HepG2 (cell line): ENCODE data around the gene AASS. TPM values are rescaled to one million over a fixed set of nuclear protein-coding genes. Genes with fewer than 3 reads are reported as not detected.

Experiments
- ATAC-seq: fragments of 200-7000 bp; cut with Tn5 transposase; 3 replicates; pipeline ENCODE4 v1.9.1; 2020; ENCODE audit warnings: mild to moderate bottlenecking, moderate library complexity
- BruUV-seq: library from RNA; stranded (reverse); fragments of 400-500 nt; replicated peaks from 2 replicates; lab custom pipeline; 2021; lab: Mats Ljungman, UMichigan
- CTCF ChIA-PET: fragments of 300-600 bp; formaldehyde crosslinking; extraction: SDS; loops from one replicate; lab custom pipeline; 2021; ENCODE audit warnings: low total read pairs, inconsistent platforms, low intra/inter-chr PET ratio; lab: Yijun Ruan, JAX
- POLR2A ChIA-PET: fragments of 350-600 bp; sonication (Branson Sonifier 250); formaldehyde crosslinking; loops from one replicate; lab custom pipeline; 2020; ENCODE audit warnings: antibody characterized with exemption, inconsistent platforms; lab: Yijun Ruan, JAX
- DNase-seq: peaks from one replicate; pipeline ENCODE4 v3.0.0-alpha.2; 2015; ENCODE audit warnings: low spot score
- FAIRE-seq: peaks from 3 replicates; lab custom pipeline; 2011; peaks lifted over from hg19 to GRCh38; lab: Jason Lieb, UNC
- H2AFZ ChIP-seq: one replicate; pipeline ENCODE4 v1.6.1; 2011; ENCODE audit warnings: low read length, inconsistent platforms
- H3K27ac ChIP-seq: fragments of 300-600 bp; 3 replicates; pipeline ENCODE4 v1.8.0; 2011; ENCODE audit warnings: mixed run types, mild to moderate bottlenecking, mixed read lengths, low read length, inconsistent platforms; ENCODE audit not compliant: insufficient read depth; ENCODE audit errors: extremely low read length
- H3K27me3 ChIP-seq, 2 experiments: fragments of 200-600 bp in 1 of 2; 2 replicates in 1 of 2; 3 replicates in 1 of 2; pipeline versions ENCODE4 v1.6.0 to v1.8.0; 2011; ENCODE audit warnings: low read length in 2 of 2, mild to moderate bottlenecking in 2 of 2, moderate library complexity in 2 of 2, inconsistent platforms in 1 of 2; ENCODE audit not compliant: insufficient read depth in 2 of 2, control insufficient read depth in 1 of 2
- H3K36me3 ChIP-seq, 2 experiments: fragments of 200-600 bp in 1 of 2; replicated peaks in 1 of 2; 2 replicates in 1 of 2; 3 replicates in 1 of 2; pipeline versions ENCODE4 v1.5.1 to v1.8.0; 2011; ENCODE audit warnings: low read length in 2 of 2, inconsistent platforms in 1 of 2; ENCODE audit not compliant: insufficient read depth in 2 of 2, control insufficient read depth in 1 of 2
- H3K4me1 ChIP-seq: 2 replicates; pipeline ENCODE4 v1.5.1; 2012; ENCODE audit warnings: low read length, inconsistent platforms; ENCODE audit not compliant: insufficient read depth
- H3K4me2 ChIP-seq: 2 replicates; pipeline ENCODE4 v1.6.0; 2011; ENCODE audit warnings: low read depth, low read length, inconsistent platforms
- H3K4me3 ChIP-seq, 3 experiments: fragments of 200-600 bp in 1 of 3; sonication (generic), shearing (Covaris generic) in 1 of 3; replicated peaks in 1 of 3; 2 replicates each; pipeline ENCODE4 v1.5.1; 2011 to 2016; ENCODE audit warnings: low read length in 3 of 3, inconsistent platforms in 2 of 3, low read depth in 2 of 3, mild to moderate bottlenecking in 2 of 3, control low read depth in 1 of 3, mixed read lengths in 1 of 3; ENCODE audit not compliant: insufficient read depth in 1 of 3
- H3K79me2 ChIP-seq: one replicate; pipeline ENCODE4 v1.6.1; 2011; ENCODE audit warnings: low read length, inconsistent platforms; ENCODE audit not compliant: insufficient read depth
- H3K9ac ChIP-seq: 2 replicates; pipeline ENCODE4 v1.6.0; 2011; ENCODE audit warnings: mild to moderate bottlenecking, low read depth, low read length, inconsistent platforms; ENCODE audit not compliant: insufficient read depth
- H3K9me3 ChIP-seq: 2 replicates; pipeline ENCODE4 v1.5.1; 2012; ENCODE audit warnings: mild to moderate bottlenecking, low read length
- H4K20me1 ChIP-seq: 2 replicates; pipeline ENCODE4 v1.6.0; 2011; ENCODE audit warnings: inconsistent platforms, mild to moderate bottlenecking, low read length, moderate library complexity; ENCODE audit not compliant: insufficient read depth
- DR1 ChIP-seq: sonication (generic); formaldehyde crosslinking; IDR thresholded peaks from 2 replicates; pipeline ENCODE4 v1.8.0; 2021; ENCODE audit warnings: mild to moderate bottlenecking, missing genetic modification reagents, inconsistent platforms
- FIP1L1 ChIP-seq: fragments of 200-400 bp; formaldehyde crosslinking; IDR thresholded peaks from 2 replicates; pipeline ENCODE4 v1.6.1; 2018; ENCODE audit warnings: low read depth, mild to moderate bottlenecking, low read length, moderate library complexity, borderline replicate concordance; ENCODE audit not compliant: insufficient read depth
- FOXA1 ChIP-seq, 2 experiments: fragments of 450-650 bp in 1 of 2; sonication (generic) in 1 of 2; formaldehyde crosslinking in 1 of 2; IDR thresholded peaks; 2 replicates each; pipeline versions ENCODE4 v1.4.0 to v1.6.1; 2016 to 2020; ENCODE audit warnings: missing genetic modification reagents in 1 of 2
- HMG20B ChIP-seq: conservative IDR thresholded peaks from 2 replicates; pipeline ENCODE4 v1.6.1; 2016; ENCODE audit warnings: missing genetic modification reagents, missing compliant biosample characterization
- JARID2 ChIP-seq: sonication (generic); formaldehyde crosslinking; IDR thresholded peaks from 2 replicates; pipeline ENCODE4 v1.8.1; 2023; ENCODE audit warnings: missing genetic modification reagents, inconsistent platforms; ENCODE audit not compliant: insufficient replicate concordance
- MAF1 ChIP-seq: sonication (generic); formaldehyde crosslinking; IDR thresholded peaks from 2 replicates; pipeline ENCODE4 v1.5.0; 2020; ENCODE audit warnings: missing genetic modification reagents, borderline replicate concordance
- NCOA5 ChIP-seq: sonication (generic); formaldehyde crosslinking; IDR thresholded peaks from 2 replicates; pipeline ENCODE4 v1.4.0; 2020; ENCODE audit warnings: missing genetic modification reagents
- PRMT3 ChIP-seq: sonication (generic); formaldehyde crosslinking; IDR thresholded peaks from 2 replicates; pipeline ENCODE4 v1.8.1; 2022; ENCODE audit warnings: low read depth, mild to moderate bottlenecking, moderate library complexity, missing genetic modification reagents, borderline replicate concordance
- ZNF235 ChIP-seq: sonication (generic); formaldehyde crosslinking; IDR thresholded peaks from 2 replicates; pipeline ENCODE4 v1.8.1; 2023; ENCODE audit warnings: mild to moderate bottlenecking, missing genetic modification reagents, borderline replicate concordance
- ZNF34 ChIP-seq: sonication (generic); formaldehyde crosslinking; IDR thresholded peaks from 2 replicates; pipeline ENCODE4 v1.4.0; 2020; ENCODE audit warnings: mild to moderate bottlenecking, missing genetic modification reagents, borderline replicate concordance
- ZNF879 ChIP-seq: sonication (generic); formaldehyde crosslinking; IDR thresholded peaks from 2 replicates; pipeline ENCODE4 v1.8.1; 2023; ENCODE audit warnings: missing genetic modification reagents
- WGBS: methylation state at CpG from one replicate; pipeline ENCODE4 v1.1.6; 2017; ENCODE audit warnings: low lambda C conversion rate; 5-methylcytosine and 5-hydroxymethylcytosine counted together
- in situ Hi-C: cut with HindIII; loops from 2 replicates; pipeline ENCODE4 v1.10.0; 2017; ENCODE audit warnings: low pct_unique_long_range_greater_than_20kb; ENCODE audit not compliant: extremely low pct_ligation_motif_present
- intact Hi-C: fragments of 100-400 bp; cut with micrococcal nuclease; formaldehyde crosslinking; loops from one replicate; pipeline ENCODE4 v1.10.0; 2022; ENCODE audit not compliant: unreplicated experiment
- polyA plus RNA-seq, 8 experiments: library from polyadenylated mRNA; depleted of rRNA in 3 of 8; stranded (reverse) in 7 of 8; unstranded in 1 of 8; fragments of >200 nt; fragmentation: Illumina TruSeq in 4 of 8; extraction: Trizol in 4 of 8; gene quantifications; 2 replicates each; pipeline versions ENCODE4 v1.2.1 to v1.2.3, GENCODE V29; 2011 to 2016; ENCODE audit warnings: low read depth in 4 of 8, missing spikeins in 1 of 8, mixed read lengths in 1 of 8; ENCODE audit not compliant: insufficient read depth in 1 of 8
- total RNA-seq, 5 experiments: library from RNA; depleted of rRNA; stranded (reverse); fragments of >200 nt; fragmentation: Illumina TruSeq; extraction: Trizol; gene quantifications; 2 replicates each; pipeline ENCODE4 v1.2.3, GENCODE V29; 2016; ENCODE audit warnings: low read depth in 1 of 5

AASS gene
- total and polyA plus RNA-seq, 2 of the 13 experiments (the other 11 are each of a cell fraction or from before 2014, with no cell fraction given): 11.6 to 43.9 TPM

DNA sequence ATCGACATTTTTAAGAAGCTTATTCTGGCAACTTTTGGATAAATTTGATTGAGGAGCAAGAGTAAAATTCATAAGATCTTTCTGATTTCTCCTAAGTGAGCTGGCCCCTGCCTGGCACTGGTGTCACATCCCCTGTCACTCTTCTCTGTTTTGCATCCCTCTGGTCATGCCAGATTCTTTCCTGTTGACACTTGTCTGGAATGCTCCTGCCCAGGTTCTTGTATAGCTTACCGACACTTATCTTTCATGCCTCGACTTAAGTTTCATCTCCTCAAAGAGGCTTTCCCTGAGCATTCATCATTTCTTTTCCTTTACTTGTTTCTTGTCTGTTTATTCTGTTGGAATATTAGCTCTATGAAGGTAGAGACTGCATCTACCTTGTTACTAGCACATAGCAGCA, 22.2 kb upstream of the AASS start:
- Histone ChIP-seq H3K9ac (no peak overlapping the region), H3K9me3 (no peaks in the 10 kb centered on the region), H3K4me3 (no peak overlapping the region), H3K79me2 (no peaks in the 10 kb centered on the region), H4K20me1 (no peaks in the 10 kb centered on the region), H2AFZ (no peak overlapping the region), H3K4me1 (no peaks in the 10 kb centered on the region), H3K27ac (no peak overlapping the region), H3K4me2 (no peak overlapping the region), H3K36me3 (no peaks in the 10 kb centered on the region), H3K27me3 (no peaks in the 10 kb centered on the region)
- in situ Hi-C loops (no loop called here), intact Hi-C loops (no loop called here)
- no peak for ATAC-seq
- ChIA-PET POLR2A (no interaction called here), CTCF (no interaction called here)
- BruUV-seq: no TSS peak
- TF ChIP-seq PRMT3 (CRISPR knock-in tag): no peak
- no peak for TF ChIP-seq FOXA1 (IDR thresholded peaks at IDR 0.05)
- no peak for TF ChIP-seq FOXA1 (CRISPR knock-in tag; IDR thresholded peaks at IDR 0.05)
- TF ChIP-seq NCOA5 (CRISPR knock-in tag): no peak
- no peak for DNase-seq
- 19% methylated on average over 3 of the region's 3 CpGs for WGBS
- FAIRE-seq: no peak

DNA sequence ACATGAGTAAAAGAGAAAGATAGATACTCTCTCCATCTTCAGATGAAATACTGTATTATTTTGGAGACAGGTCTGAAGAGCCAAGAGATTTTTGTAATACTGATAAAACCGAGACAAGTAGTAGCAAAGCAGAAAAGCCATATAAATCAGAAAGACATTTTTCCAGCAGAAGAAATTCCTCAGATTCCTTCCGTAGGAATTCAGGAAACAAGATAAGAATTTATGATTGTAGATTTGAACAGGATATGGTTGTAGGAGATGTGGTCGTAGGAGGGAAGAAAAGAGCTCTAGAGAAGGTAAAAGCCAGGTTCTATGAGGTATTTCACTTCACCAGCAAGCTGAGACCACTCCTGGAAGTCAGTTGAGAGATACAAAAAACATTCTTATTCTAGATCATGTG, 17.6 kb upstream of the AASS start:
- H3K79me2 ChIP-seq: no peaks in the 10 kb centered on the region
- no peaks in the 10 kb centered on the region for H3K36me3 ChIP-seq
- 2% methylated on average over 3 of the region's 3 CpGs for WGBS
- no peak overlapping the region for H3K4me2 ChIP-seq
- H3K4me1 ChIP-seq: no peaks in the 10 kb centered on the region
- ATAC-seq: no peak
- no peak overlapping the region for H3K9ac ChIP-seq
- no peak overlapping the region for H3K4me3 ChIP-seq
- in situ Hi-C loops: no loop called here
- CTCF ChIA-PET: no interaction called here
- FAIRE-seq: no peak
- BruUV-seq: no TSS peak
- DNase-seq: no peak
- POLR2A ChIA-PET: no interaction called here
- intact Hi-C loops: no loop called here
- no peaks in the 10 kb centered on the region for H3K9me3 ChIP-seq
- no peaks in the 10 kb centered on the region for H3K27me3 ChIP-seq
- H3K27ac ChIP-seq: no peak overlapping the region
- TF ChIP-seq FIP1L1 (no peak), DR1 (CRISPR knock-in tag) (no peak), ZNF879 (CRISPR knock-in tag) (no peak), ZNF235 (no peak), ZNF34 (CRISPR knock-in tag) (no peak), MAF1 (CRISPR knock-in tag) (no peak), JARID2 (no peak), HMG20B (CRISPR knock-in tag) (no peak)
- TF ChIP-seq, all 625 proteins: peak for 0
- H4K20me1 ChIP-seq: no peaks in the 10 kb centered on the region
- H2AFZ ChIP-seq: no peak overlapping the region
